OCI-LY1 (cell line): Measurements from ENCODE around the gene PLEKHO2.

Experiments used
- H2AFZ ChIP-seq: fragments of 200-600 bp; sonication (generic), shearing (Covaris generic); 2 replicates; pipeline ENCODE4 v1.6.0; 2014; ENCODE audit warnings: antibody characterized with exemption, mild to moderate bottlenecking, low read length
- H3F3A ChIP-seq: fragments of 200-600 bp; sonication (generic), shearing (Covaris generic); 2 replicates; pipeline ENCODE4 v1.6.0; 2014; ENCODE audit warnings: mild to moderate bottlenecking, antibody characterized with exemption, low read length, moderate library complexity; ENCODE audit not compliant: insufficient read depth
- H3K27ac ChIP-seq: fragments of 200-600 bp; sonication (generic); 2 replicates; pipeline ENCODE4 v1.5.1; 2014; ENCODE audit warnings: low read length, mixed run types, mild to moderate bottlenecking, low read depth; ENCODE audit not compliant: poor library complexity, severe bottlenecking
- H3K27me3 ChIP-seq: fragments of 200-600 bp; sonication (generic); 2 replicates; pipeline ENCODE4 v1.6.0; 2014; ENCODE audit warnings: antibody characterized with exemption, mild to moderate bottlenecking, low read length, moderate library complexity; ENCODE audit not compliant: insufficient read depth
- H3K36me3 ChIP-seq: fragments of 200-600 bp; sonication (generic); 2 replicates; pipeline ENCODE4 v1.6.1; 2014; ENCODE audit warnings: mild to moderate bottlenecking, antibody characterized with exemption, low read length, moderate library complexity, mixed read lengths; ENCODE audit not compliant: insufficient read depth
- H3K4me1 ChIP-seq: fragments of 200-600 bp; sonication (generic); 2 replicates; pipeline ENCODE4 v1.5.1; 2014; ENCODE audit warnings: mild to moderate bottlenecking, low read length, moderate library complexity; ENCODE audit not compliant: insufficient read depth, severe bottlenecking
- H3K4me2 ChIP-seq: fragments of 200-600 bp; sonication (generic), shearing (Covaris generic); 2 replicates; pipeline ENCODE4 v1.6.1; 2014; ENCODE audit warnings: low read length
- H3K4me3 ChIP-seq: fragments of 200-600 bp; sonication (generic); 2 replicates; pipeline ENCODE4 v1.5.1; 2014; ENCODE audit warnings: low read length, low read depth, mild to moderate bottlenecking, mixed read lengths; ENCODE audit not compliant: poor library complexity, severe bottlenecking
- H3K79me2 ChIP-seq: fragments of 200-600 bp; shearing (Covaris generic); 2 replicates; pipeline ENCODE4 v1.6.1; 2016; ENCODE audit warnings: mixed run types, low read length, mixed read lengths; ENCODE audit not compliant: insufficient read depth
- H3K9ac ChIP-seq: fragments of 200-600 bp; sonication (generic), shearing (Covaris generic); 2 replicates; pipeline ENCODE4 v1.6.1; 2014; ENCODE audit warnings: mild to moderate bottlenecking, low read length, mixed read lengths
- H3K9me2 ChIP-seq: fragments of 200-600 bp; sonication (generic), shearing (Covaris generic); 2 replicates; pipeline ENCODE4 v1.6.1; 2014; ENCODE audit warnings: low read depth, mild to moderate bottlenecking, low read length, mixed read lengths
- H3K9me3 ChIP-seq: fragments of 200-600 bp; shearing (Covaris generic); 2 replicates; pipeline ENCODE4 v1.6.1; 2014; ENCODE audit warnings: low read length, mixed read lengths
- H4K20me1 ChIP-seq: fragments of 200-600 bp; sonication (generic), shearing (Covaris generic); 2 replicates; pipeline ENCODE4 v1.6.0; 2016; ENCODE audit warnings: mild to moderate bottlenecking, low read length; ENCODE audit not compliant: insufficient read depth
- CTCF ChIP-seq: fragments of 200-600 bp; sonication (generic), shearing (Covaris generic); IDR thresholded peaks from 2 replicates; pipeline ENCODE4 v1.5.1; 2017; ENCODE audit warnings: mild to moderate bottlenecking, antibody characterized with exemption, low read length, moderate library complexity, mixed read lengths
- EZH2 ChIP-seq: fragments of 200-600 bp; sonication (generic), shearing (Covaris generic); IDR thresholded peaks from 2 replicates; pipeline ENCODE4 v1.8.0; 2017; ENCODE audit warnings: borderline replicate concordance, mixed run types, mild to moderate bottlenecking, antibody characterized with exemption, low read length, moderate library complexity, mixed read lengths

Gene PLEKHO2

DNA sequence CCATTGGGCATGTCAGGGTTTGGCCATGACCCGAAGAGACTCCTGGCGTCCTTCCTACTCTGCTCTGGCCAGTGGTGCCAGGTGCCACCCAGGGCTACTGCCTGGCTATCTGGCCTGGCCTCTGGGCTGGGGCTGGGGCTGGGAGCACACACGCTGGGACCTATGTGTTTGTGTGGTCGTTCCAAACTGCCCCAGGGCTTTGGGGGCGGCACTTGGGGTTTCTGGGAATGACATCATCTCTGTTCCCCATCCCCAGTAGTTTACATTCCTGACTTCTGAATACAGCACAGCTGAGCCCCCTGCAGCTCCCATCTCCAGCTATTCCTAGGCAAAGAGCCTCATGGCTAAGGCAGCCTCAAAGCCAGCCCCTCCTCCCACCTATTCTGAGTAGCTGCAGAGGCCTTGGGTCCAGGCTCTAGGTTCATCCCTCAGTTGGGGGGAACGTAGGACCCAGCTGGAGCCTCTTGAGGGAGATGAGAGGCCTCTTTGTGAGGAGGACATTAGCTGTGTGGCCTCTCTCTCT, 24.3 kb downstream of the PLEKHO2 start:
- H3K9ac ChIP-seq: no peak overlapping the region
- no peak overlapping the region for H3K27ac ChIP-seq

DNA sequence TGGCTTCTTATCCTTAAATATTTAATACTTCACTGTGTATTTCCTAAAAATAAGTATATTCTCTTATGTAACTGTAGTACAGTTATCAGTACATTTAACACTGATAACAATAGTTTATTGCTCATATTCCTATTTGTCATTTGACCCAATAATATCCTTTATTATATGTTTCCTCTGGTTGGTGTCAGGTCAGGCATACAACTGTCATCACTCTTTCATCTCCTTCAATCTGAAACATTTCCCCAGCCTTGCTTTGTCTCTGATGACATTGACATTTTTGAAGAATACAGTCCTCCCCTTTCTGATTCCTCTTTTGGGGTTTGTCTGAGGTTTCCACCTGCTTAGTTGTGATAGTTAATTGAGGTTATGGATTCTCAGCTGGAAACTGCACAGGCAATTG, 27.8 kb downstream of the PLEKHO2 start:
- H3K4me1 ChIP-seq: no peaks in the 10 kb centered on the region
- H4K20me1 ChIP-seq: no peaks in the 10 kb centered on the region
- H3K27me3 ChIP-seq: no peaks in the 10 kb centered on the region
- no peak overlapping the region for H3K4me3 ChIP-seq
- H3K9me3 ChIP-seq: no peaks in the 10 kb centered on the region
- no peak overlapping the region for H3K27ac ChIP-seq
- no peak overlapping the region for H3K9ac ChIP-seq
- H3K4me2 ChIP-seq: no peak overlapping the region
- H3K36me3 ChIP-seq: peaks cover 3% of the 10 kb centered on the region; the same call in 1 of the 2 replicates
- TF ChIP-seq CTCF: no peak
- TF ChIP-seq EZH2: no peak
- H3F3A ChIP-seq: no peaks in the 10 kb centered on the region
- no peaks in the 10 kb centered on the region for H3K79me2 ChIP-seq
- H2AFZ ChIP-seq: no peak overlapping the region
- H3K9me2 ChIP-seq: no peaks in the 10 kb centered on the region

More for the DNA sequence above, 24.3 kb downstream of the PLEKHO2 start:
- H3K27me3 ChIP-seq: no peaks in the 10 kb centered on the region
- H3K9me2 ChIP-seq: no peaks in the 10 kb centered on the region
- no peaks in the 10 kb centered on the region for H3F3A ChIP-seq
- no peaks in the 10 kb centered on the region for H3K9me3 ChIP-seq
- H2AFZ ChIP-seq: no peak overlapping the region
- H3K36me3 ChIP-seq: peaks cover 10% of the 10 kb centered on the region; the same call in 1 of the 2 replicates
- no peaks in the 10 kb centered on the region for H4K20me1 ChIP-seq
- no peaks in the 10 kb centered on the region for H3K79me2 ChIP-seq
- H3K4me2 ChIP-seq: no peak overlapping the region
- no peaks in the 10 kb centered on the region for H3K4me1 ChIP-seq
- H3K4me3 ChIP-seq: no peak overlapping the region
- no peak for TF ChIP-seq EZH2
- no peak for TF ChIP-seq CTCF

GRCh38 chr15:64870353-64870752, 28.6 kb downstream of the PLEKHO2 start:
- H2AFZ ChIP-seq: no peak overlapping the region
- H3K9me2 ChIP-seq: no peaks in the 10 kb centered on the region
- no peaks in the 10 kb centered on the region for H3K4me1 ChIP-seq
- no peak overlapping the region for H3K4me2 ChIP-seq
- no peak overlapping the region for H3K9ac ChIP-seq
- no peaks in the 10 kb centered on the region for H3K36me3 ChIP-seq
- no peaks in the 10 kb centered on the region for H3K9me3 ChIP-seq
- H3K27me3 ChIP-seq: no peaks in the 10 kb centered on the region
- H3K27ac ChIP-seq: no peak overlapping the region
- no peaks in the 10 kb centered on the region for H4K20me1 ChIP-seq
- TF ChIP-seq CTCF (no peak), EZH2 (no peak)
- H3F3A ChIP-seq: no peaks in the 10 kb centered on the region
- H3K4me3 ChIP-seq: no peak overlapping the region
- no peaks in the 10 kb centered on the region for H3K79me2 ChIP-seq
